SK-N-MC (cell line): ENCODE measurements around the gene HSPA1L.

Experiments used
- EZH2 ChIP-seq: fragments of 200-600 bp; sonication (generic); IDR thresholded peaks from one replicate; pipeline ENCODE4 v1.6.1; 2017; ENCODE audit warnings: antibody characterized with exemption
- POLR2AphosphoS5 ChIP-seq: IDR thresholded peaks from 2 replicates; pipeline ENCODE4 v1.6.1; 2012; ENCODE audit warnings: mild to moderate bottlenecking, low read depth, low read length, borderline replicate concordance

DNA sequence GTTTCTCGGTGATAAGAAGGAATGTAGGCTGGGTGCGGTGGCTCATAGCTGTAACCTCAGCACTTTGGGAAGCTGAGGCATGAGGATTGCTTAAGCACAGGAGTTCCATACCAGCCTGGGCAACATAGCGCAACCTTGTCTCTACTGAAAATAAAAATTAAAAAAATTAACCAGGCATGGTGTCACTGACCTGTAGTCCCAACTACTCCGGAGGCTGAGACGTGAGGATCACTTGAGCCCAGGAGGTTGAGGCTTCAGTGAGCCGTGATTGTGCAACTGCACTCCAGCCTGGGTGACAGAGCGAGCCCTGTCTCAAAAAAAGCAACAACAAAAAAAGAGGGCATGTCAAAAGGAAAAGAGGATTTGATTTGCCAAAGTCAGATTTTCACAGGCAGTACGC, 43.6 kb upstream of the HSPA1L start:
- TF ChIP-seq POLR2AphosphoS5 (no peak), EZH2 (no peak)
